GOT3 (cell line): ENCODE measurements around the gene CUBN.

Source experiments
- DNase-seq: peaks from one replicate; lab custom pipeline; 2025; ENCODE audit warnings: mixed read lengths; lab: John Stamatoyannopoulos, UW

Gene CUBN

DNA sequence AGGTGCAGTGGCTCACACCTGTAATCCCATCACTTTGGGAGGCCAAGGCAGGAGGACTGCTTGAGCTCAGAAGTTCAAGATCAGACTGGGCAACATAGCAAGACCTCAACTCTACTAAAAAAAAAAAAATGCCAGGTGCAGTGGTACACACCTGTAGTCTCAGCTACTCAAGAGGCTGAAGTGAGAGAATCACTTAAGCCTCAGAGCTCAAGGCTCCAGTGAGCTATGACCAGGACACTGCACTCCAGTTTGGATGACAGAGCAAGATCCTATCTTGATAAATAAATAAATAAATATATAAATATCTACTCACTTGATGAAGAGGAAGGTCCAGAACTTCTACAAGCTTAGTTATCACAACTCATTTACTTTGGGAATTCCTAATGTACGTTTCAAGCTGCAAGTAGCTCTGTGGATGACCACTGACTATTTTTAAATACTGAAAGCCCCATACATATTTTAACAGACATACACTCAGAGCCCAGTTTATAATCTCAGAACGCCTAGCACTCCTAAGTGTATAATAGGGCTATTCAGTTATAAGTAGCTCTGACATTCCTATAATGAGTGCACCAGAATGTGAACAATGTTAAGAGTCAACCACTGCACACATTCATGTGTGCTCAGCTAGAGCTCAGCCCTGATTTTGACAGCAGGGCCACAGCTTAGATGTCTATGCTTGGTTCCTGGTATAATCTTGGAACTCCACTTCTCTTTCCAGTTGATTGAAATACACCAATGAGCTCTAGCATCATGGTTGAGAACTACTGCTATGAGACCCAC lies 119.1 kb downstream of the CUBN start:
- DNase-seq, result no peak

DNA sequence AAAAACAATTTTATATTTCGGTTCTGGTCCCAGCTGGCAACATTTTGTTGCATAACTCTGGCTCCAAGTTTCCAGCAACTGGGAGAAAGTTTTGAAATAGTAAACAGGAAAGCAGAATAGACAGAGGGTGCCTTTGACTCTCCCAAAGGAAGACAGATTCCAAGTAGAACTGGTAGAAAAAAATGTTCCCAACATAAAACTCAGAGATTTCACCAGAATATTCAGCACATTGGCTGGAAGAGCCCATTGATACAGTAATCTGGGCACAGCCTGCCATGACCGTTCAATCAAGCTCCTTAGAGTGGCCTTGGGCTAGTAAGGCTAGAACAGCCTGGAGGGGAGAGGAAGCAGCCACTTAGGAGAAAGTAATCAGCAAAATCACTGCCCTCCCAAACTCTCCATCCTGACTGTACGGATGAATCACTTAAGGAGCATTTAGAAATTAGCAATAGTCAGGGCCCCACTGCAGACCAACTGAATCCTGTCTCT lies 120.4 kb downstream of the CUBN start:
- no peak for DNase-seq

DNA sequence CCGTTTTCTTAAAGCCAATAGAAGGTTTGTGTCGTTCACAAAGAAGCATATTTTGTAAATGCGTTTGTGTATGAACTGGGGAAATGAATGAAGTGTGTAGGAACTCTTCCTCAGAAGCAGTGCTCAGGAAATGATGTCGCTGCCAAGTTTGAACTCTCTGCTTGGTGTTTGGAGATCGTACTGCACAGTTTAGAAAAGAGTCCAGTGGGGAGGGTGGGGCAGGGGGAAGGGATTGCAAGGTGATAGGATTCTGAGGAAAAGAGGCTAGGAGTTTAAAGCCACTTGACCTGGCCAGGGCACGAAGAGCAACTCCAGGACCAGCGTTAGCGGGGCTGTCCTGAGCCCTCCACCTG lies 122.2 kb downstream of the CUBN start:
- DNase-seq, result no peak

DNA sequence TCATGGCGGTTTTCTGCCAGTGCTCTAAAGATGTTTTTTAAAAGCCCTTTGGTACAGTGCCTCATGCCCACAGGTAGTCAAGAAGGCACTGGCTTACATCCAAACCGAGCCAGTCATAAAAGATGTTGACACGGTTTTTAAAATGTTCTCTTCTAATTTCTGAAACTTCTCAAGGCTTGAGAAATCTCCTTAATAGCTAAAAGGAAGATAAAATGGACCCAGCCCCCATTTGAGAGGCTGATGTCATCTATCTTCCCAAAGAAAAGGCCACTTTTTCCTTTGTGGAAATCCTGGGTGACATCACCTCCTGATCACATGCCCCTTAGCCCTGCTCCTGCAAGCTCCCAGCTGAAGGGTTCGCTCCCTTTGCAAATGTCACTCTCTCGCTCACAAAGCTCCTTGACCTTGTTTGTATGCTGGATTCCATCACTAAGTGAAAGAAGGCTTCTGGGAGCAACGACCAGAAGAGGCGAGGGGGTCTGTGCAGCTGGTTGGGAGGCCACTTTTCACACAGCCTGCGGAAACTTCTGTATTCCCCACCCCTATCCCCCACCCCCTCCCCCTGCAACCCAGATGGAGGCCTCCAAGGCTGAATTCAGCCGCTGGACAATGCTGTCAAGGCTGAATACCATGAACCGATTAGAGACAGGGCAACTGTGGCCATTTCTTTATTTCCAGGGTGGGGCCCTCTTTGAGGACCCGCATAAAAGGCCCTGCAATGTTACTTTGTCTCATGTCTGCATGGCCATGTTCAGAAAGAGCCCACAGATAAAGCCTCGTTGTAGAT lies 122.8 kb downstream of the CUBN start:
- DNase-seq, result no peak

DNA sequence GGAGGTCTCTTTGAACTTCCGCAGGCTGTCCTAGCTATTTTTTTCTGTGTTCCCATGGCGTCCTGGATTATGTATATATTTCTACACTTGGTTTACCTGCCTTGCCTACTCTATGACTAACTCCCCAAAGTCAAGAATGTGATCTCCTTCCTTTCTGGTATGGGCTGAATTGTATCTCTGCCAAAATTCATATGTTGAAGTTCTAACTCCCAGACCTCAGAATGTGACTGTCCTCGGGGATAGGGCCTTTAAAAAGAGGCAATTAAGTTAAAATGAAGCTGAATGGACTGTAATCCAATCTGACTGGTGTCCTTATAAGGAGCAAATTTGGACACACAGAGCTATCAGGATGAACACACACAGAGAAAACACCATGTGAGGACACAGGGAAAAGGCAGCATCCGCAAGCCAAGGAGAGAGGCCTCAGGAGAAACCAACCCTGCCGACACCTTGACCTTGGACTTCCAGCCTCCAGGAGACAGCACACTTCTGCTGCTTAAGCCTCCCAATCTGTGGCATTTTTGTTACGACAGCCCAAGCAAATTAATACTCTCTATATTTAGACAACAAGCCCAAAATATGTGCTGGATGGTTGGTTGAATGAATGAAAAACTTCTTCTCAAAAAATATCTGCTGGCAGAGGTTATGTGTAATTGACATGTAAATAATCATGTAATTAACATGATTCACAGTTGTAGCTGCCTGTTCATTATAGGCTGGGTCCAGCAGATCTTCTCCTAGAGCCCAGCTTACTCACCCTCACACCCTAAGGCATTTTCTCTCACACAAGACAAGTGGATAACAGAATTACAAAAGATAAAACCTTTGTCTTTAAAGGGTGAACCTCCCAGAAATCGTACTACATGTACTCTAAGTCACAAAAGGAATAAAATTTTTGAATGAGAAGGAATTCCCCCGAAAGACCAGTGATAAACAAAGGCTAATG lies 123.7 kb downstream of the CUBN start:
- DNase-seq, result no peak

DNA sequence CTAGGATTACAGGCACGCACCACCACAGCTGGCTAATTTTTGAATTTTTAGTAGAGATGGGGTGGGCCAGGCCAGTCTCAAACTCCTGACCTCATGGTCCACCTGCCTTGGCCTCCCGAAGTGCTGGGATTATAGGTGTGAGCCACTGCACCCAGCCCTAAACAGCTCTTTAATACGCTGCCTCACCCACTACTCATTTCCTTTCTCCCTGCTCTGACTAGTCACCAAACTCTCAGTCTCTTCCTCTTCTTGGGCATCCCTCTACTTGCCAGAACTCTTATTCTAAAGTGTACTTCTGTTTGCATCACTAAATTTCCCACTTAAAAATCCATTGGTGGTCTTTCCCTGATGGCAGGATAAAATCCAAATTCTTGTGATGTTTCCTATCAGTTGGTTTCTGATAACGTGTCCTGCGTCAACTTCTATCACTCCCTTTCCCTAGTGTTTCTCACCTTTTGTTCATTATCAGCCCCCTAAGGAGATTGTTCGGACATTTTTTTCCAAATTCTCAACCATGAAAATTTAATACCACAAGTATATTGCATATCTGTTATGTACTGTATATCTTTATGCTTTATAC lies 124.7 kb downstream of the CUBN start:
- DNase-seq, result no peak

DNA sequence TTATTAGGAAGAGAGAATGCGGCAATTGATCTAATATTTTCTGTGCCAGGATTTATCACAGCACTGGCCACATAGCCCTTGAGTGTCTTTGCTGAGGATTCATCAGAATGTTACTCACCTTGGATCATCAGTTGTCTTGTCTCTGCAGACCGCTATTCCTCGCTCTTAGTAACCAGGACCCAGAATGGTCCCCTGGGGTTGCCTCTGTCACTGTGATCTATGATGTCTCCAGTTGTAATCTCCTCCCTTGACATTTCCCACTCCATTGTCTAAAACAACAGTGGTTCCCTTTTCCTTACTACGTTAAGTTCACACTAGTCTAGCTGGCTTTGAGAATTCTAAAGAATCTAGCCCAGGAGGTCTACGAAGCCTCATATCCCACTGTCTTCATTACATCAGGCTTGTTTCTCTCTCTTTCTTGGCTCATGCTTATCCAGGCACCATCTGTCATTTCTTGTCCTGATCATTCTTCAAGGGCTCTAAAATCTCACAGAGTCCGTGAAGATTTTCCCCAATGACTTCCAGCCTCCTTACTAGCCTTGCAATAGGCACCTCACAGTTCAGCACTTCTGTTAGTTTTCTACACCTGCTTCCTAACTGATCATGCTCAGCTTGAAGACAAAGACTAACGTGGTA lies 125.8 kb downstream of the CUBN start:
- no peak for DNase-seq

DNA sequence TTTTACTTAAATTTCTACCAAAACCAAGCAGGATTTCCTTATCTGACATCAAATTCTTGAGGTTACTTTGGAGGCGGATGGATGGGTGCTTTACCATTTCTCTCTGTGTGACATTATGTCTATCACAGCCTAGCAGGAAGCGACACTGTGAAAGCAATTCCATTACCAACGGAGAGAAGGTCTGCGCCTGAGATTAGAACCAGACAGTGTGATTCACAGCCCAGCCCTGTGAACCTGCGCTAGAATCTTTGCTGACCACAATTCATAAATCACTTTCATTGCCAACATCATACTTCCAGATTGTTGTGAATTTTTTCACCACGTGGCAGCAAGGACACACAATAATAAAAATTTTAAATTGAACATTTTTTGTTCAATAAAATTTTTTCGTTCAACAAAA lies 126.5 kb downstream of the CUBN start:
- no peak for DNase-seq

DNA sequence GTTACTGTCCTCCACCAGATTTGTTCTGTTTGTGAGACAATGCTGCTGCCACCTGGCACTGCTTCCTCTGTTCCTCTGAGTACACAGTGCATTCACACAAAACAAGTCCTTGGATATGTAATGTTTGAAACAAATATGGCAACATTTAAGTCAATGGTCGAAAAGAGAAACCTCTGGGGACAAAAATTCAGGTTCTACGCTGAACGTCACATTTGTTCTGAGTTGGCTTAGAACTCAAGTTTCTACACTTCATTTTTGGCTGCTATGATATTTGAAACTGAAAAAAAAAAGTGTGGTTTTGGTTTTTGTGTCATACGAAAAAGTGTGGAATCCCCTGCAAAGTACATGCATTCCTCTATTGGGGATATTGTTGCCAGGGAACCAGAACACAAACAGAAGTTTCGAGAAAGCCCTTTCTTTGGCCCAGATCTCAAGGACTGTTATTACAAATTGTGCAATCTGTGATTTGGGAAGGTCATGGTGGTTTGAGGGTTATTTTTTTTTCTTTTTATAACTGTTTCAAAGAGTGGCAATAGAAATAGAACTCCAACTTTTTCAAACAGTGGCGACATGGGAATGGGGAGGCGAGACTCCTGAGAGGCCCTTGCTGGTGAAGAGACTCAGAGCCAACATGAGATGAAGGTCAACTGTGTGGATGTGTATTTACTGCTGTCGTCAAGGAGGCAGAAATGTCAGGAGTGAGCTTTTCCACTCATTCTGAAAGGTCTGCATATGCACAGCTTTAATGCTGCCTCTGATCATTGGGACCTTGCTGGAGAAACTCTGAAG lies 127.5 kb downstream of the CUBN start:
- no peak for DNase-seq

DNA sequence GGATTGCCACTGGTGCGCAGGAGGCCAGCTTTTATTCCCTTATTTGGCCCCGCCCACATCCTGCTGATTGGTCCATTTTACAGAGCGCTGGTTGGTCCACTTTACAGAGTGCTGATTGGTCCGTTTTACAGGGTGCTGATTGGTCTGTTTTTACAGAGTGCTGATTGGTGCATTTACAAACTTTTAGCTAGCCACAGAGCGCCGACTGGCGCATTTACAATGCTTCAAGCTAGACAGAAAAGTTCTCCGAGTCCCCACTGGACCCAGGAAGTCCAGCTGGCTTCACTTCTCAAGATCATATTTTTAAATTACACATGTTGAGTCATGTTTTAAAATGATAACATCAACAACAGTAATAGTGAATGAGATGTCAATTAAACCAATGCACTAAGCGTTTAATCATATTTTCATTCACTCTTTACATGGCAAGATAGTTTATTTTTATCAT lies 128.3 kb downstream of the CUBN start:
- no peak for DNase-seq

DNA sequence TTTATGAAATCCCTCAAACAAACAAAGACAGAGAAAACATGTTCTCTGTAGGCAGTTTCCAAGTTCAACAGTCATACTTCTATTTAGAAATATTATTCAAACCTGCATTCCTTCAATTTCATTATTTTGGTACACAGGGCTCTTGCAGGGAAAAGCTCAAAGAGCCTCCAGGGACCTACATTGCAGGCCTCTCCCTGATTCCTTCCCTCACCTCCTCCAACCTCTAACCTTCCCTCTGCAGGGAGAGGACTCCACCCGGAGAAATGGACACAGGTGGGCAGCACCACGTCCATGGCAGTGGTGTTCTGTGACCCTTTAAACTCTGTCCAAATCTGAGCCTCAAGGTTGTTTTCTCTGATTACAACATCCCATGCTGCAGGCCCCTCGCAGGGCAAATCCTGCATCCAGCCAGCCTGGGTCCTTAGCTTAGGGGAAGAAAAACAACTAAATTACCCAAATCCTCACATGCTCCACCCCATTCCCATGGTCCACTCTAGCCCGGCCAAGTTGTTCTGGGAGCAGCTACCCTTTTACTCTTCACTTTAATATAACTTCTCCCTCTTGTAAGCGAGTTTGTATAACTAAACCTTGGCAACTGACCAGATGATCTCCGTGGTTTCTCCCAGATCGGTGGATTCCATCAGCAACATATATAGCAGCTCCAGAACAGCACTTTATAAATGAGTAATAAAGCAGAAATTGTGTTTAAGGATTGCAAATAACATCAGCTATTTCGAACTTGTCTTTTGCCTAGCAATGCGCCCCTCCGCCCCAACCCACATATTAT lies 129.8 kb downstream of the CUBN start:
- no peak for DNase-seq

DNA sequence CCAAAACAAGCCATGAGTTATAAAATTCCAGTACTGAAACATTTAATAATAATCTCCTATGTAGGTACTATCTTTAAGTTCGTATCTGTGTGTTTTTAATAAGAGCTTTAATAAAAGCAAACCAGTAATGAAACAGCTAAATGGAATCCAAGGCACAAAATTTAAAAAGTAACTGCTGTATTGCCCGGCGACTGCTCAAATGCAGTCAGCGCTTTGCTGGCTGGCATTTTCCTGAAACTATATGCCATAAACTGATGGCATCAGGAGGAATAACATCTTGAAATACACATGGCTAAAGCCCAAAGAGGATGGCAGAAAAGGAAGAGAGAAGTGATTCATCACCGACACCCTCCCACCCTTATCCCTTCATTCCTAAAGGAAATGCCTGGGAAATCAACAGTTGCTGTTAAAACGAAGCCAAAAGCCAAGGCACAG lies 133.1 kb downstream of the CUBN start:
- no peak for DNase-seq

DNA sequence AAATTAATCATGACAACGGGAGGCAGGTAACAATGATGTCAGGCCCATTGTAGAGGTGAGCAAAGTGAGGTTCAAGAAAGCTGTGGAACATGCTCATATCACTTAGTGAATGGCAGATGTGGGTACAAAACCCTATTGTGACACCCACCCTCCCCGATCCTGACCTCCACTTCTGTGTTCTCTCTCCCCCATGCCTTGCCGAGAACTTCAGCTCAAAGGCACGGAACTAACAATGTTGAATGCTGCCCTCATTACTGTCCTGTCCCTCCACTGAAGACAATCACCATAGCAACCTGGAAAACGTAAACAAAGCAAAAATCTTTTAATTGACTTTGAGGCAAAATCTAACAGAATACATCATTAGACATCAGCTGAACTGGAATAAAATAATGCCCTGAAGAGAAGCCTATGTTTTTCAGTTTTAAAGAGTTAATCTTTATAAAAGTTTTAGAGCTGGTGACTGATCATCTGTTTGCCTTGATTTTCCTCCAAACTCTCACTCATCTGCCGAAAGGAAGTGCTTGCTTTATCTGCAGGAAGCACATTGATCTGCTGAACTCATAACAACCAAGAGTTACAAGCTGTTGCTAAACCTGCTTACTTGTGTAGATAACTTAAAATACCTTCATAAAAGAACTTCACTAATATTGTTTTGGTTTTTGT lies 133.6 kb downstream of the CUBN start:
- no peak for DNase-seq

DNA sequence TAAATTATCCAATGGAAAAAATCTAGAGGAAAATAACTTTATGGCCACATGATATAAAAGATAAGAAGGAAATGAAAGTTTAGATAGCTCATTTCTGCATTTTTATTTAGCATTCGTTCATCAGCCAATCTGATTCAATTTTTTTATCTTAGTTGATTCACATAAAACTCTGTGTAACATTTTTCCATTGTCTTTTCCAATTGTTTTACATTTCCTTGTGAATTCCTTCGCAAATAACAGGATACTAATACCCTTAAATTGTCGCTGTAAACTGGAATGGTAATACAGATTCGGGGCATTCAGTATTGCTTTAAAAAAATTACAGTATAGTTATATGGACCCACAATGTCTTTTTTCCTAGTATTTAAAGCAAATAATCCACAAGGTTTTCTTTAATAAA lies 136.4 kb downstream of the CUBN start:
- DNase-seq, result no peak

DNA sequence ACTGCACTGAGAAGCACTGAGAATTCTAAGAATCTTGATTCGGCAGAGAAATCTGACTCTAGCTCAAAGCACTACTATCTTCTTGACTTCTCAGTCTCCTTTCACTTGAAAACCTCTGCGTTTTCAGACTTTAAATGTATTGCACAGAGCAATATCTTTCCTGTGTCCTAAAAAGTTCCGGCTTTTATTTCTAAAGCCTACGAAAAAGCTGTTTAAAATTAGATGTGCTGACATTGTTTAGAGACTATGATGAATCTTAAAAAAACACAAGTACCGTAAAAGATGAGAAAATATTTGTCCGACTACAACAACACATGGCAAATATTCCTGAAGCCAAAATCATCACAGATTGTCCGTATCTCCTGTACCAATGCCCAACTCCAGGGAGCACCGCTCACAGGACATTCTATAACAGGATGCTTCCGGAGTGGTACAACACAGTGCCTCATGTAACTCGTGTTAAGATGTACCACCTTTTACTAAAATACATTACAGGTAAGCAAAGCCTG lies 136.9 kb downstream of the CUBN start:
- DNase-seq, result no peak

DNA sequence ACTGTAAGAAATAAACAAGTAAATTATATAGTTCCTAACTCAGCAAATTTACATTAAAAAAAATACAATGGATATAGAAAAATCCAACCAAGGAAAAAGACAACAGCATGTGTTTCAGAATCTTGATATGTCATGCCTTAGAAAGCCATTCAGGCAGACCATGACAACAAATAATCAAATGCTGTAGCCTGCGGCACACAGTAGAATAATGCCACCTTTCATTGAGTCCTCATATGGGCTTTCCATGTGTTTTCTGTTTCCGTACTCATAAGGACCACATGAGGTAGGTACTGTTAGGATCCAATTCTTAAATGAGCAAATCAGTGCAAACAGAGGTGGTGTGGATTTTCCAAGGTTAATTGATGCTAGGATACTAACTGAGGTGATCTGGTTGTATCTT lies 138.6 kb downstream of the CUBN start:
- no peak for DNase-seq

DNA sequence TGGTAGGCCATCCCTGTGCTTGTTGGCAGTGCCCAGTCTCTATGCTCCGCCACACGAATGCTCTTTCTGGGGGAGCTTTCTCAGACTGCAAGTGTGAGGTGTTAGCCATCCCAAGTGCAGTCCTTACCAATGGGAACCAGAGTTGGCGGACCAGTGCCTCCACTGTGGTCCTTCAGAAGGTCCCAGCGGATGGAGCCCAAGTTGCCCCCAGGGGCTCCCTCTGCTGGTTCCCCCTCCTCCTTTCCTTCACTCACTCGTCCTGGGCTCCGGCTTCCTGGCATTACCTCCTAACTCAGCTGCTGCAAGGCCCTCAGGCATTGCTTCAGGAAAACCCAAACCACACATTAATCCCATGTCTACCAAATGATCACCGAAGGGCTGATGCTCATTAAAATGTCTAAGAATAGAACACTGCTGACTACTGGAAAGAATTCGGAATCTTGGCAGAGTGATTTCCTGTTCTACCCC lies 139.8 kb downstream of the CUBN start:
- DNase-seq, result no peak

DNA sequence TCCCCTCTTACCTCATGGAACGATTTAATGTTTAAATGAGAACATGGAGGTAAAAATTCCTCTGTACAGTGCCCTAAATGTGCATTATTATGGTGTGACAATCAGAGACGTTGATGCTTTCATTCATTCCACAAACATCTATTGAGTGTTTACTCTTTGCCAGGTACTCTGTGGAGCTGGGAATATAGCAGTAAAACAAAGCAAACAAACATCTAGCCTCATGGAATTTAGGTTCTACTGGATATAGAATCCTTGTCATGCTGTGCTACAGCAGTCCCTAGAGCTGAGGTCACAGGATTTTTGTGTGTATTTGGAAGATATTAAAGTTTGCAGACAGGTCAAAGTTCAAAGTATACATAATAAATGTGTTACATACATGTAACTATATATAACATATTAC lies 140.7 kb downstream of the CUBN start:
- no peak for DNase-seq
